OCI-LY7 (cell line): ENCODE results near the gene PLA2G4B. TPM values are rescaled to one million over a fixed set of nuclear protein-coding genes. Genes with fewer than 3 reads are reported as not detected.

Source experiments
- BruUV-seq: library from RNA; stranded (reverse); fragments of 400-500 nt; replicated peaks from 2 replicates; lab custom pipeline; 2021; lab: Mats Ljungman, UMichigan
- CTCF ChIA-PET: fragments of 300-600 bp; sonication (Branson Sonifier 250); formaldehyde crosslinking; loops from one replicate; lab custom pipeline; 2022; ENCODE audit warnings: antibody characterized with exemption; ENCODE audit not compliant: unreplicated experiment; lab: Charles Lee
- POLR2A ChIA-PET: fragments of 300-600 bp; sonication (Branson Sonifier 250); formaldehyde crosslinking; loops from one replicate; lab custom pipeline; 2022; ENCODE audit warnings: antibody characterized with exemption; lab: Charles Lee
- DNase-seq: peaks from one replicate; pipeline ENCODE4 v3.0.0-alpha.2; 2015; ENCODE audit warnings: low spot score
- H2AFZ ChIP-seq: fragments of 200-600 bp; sonication (generic), shearing (Covaris generic); 2 replicates; pipeline ENCODE4 v1.6.1; 2014; ENCODE audit warnings: mild to moderate bottlenecking, antibody characterized with exemption, low read length, moderate library complexity
- H3K27ac ChIP-seq: fragments of 200-600 bp; sonication (generic); 2 replicates; pipeline ENCODE4 v1.5.1; 2014; ENCODE audit warnings: mixed run types, low read depth, mild to moderate bottlenecking, moderate library complexity, low read length, inconsistent platforms; ENCODE audit not compliant: poor library complexity, severe bottlenecking
- H3K36me3 ChIP-seq: fragments of 200-600 bp; sonication (generic); 2 replicates; pipeline ENCODE4 v1.6.1; 2014; ENCODE audit warnings: mild to moderate bottlenecking, antibody characterized with exemption, low read length, moderate library complexity, mixed read lengths; ENCODE audit not compliant: insufficient read depth
- H3K4me1 ChIP-seq: fragments of 200-600 bp; sonication (generic); 2 replicates; pipeline ENCODE4 v1.5.1; 2014; ENCODE audit warnings: mild to moderate bottlenecking, low read length; ENCODE audit not compliant: insufficient read depth, poor library complexity, severe bottlenecking
- H3K4me2 ChIP-seq: fragments of 200-600 bp; sonication (generic); 2 replicates; pipeline ENCODE4 v1.6.1; 2014; ENCODE audit warnings: mild to moderate bottlenecking, low read length
- H3K4me3 ChIP-seq: fragments of 200-600 bp; sonication (generic); 2 replicates; pipeline ENCODE4 v1.5.1; 2014; ENCODE audit warnings: mild to moderate bottlenecking, low read depth, low read length; ENCODE audit not compliant: poor library complexity, severe bottlenecking
- H3K79me2 ChIP-seq: fragments of 200-600 bp; sonication (generic); 2 replicates; pipeline ENCODE4 v1.6.1; 2016; ENCODE audit warnings: low read depth, mild to moderate bottlenecking, low read length, moderate library complexity, mixed read lengths; ENCODE audit not compliant: insufficient read depth
- H3K9me2 ChIP-seq: fragments of 200-600 bp; sonication (generic); 2 replicates; pipeline ENCODE4 v1.6.1; 2016; ENCODE audit warnings: mild to moderate bottlenecking, low read length, mixed read lengths; ENCODE audit not compliant: insufficient read depth
- H3K9me3 ChIP-seq: fragments of 200-600 bp; sonication (generic); 2 replicates; pipeline ENCODE4 v1.6.1; 2014; ENCODE audit warnings: mild to moderate bottlenecking, mixed run types, low read length, mixed read lengths
- H4K20me1 ChIP-seq: fragments of 200-600 bp; sonication (generic); 2 replicates; pipeline ENCODE4 v1.6.1; 2014; ENCODE audit warnings: mild to moderate bottlenecking, antibody characterized with exemption, low read length, moderate library complexity, mixed read lengths; ENCODE audit not compliant: insufficient read depth
- CTCF ChIP-seq: fragments of 200-600 bp; sonication (generic); conservative IDR thresholded peaks from 2 replicates; pipeline ENCODE4 v1.5.1; 2014; ENCODE audit warnings: mild to moderate bottlenecking, antibody characterized with exemption, low read length, moderate library complexity, mixed read lengths
- EZH2phosphoT487 ChIP-seq: fragments of 200-600 bp; sonication (generic); IDR thresholded peaks from 2 replicates; pipeline ENCODE4 v1.6.1; 2018; ENCODE audit warnings: low read depth, borderline replicate concordance, mild to moderate bottlenecking, mixed run types, antibody characterized with exemption, low read length, moderate library complexity, mixed read lengths
- intact Hi-C: fragments of 100-400 bp; cut with micrococcal nuclease; formaldehyde crosslinking; loops from one replicate; pipeline ENCODE4 v1.10.0; 2022; ENCODE audit not compliant: unreplicated experiment
- total RNA-seq, 2 experiments: library from RNA; depleted of rRNA in 1 of 2; stranded (reverse); fragments of >200 nt in 1 of 2; shearing (Covaris generic) in 1 of 2; gene quantifications; 2 replicates each; pipeline ENCODE4 v1.2.3, GENCODE V29; 2014 to 2022

The PLA2G4B gene
- total RNA-seq, 2 experiments from 2014 or later, result 9.5 to 11.1 TPM

GRCh38 chr15:41857316-41857715 is 18.7 kb downstream of the PLA2G4B start:
- no TSS peak for BruUV-seq
- H3K27ac ChIP-seq, result no peak overlapping the region
- H2AFZ ChIP-seq, result no peak overlapping the region
- peaks cover 9% of the 10 kb centered on the region for H3K4me1 ChIP-seq
- intact Hi-C loops, result no loop called here
- H4K20me1 ChIP-seq, result no peaks in the 10 kb centered on the region
- no peaks in the 10 kb centered on the region for H3K79me2 ChIP-seq
- TF ChIP-seq EZH2phosphoT487, result no peak
- TF ChIP-seq CTCF, result no peak
- H3K36me3 ChIP-seq, result no peaks in the 10 kb centered on the region
- ChIA-PET CTCF (no interaction called here), POLR2A (no interaction called here)
- no peak overlapping the region for H3K4me3 ChIP-seq
- DNase-seq, result no peak
- H3K4me2 ChIP-seq, result no peak overlapping the region
- no peaks in the 10 kb centered on the region for H3K9me3 ChIP-seq
- H3K9me2 ChIP-seq, result no peaks in the 10 kb centered on the region

- Histone ChIP-seq H3K4me2 (no peak overlapping the region), H3K9me2 (no peaks in the 10 kb centered on the region), H3K9me3 (no peaks in the 10 kb centered on the region), H3K4me1 (peaks cover 9% of the 10 kb centered on the region), H3K79me2 (no peaks in the 10 kb centered on the region), H3K36me3 (no peaks in the 10 kb centered on the region), H3K27ac (no peak overlapping the region), H4K20me1 (no peaks in the 10 kb centered on the region), H2AFZ (no peak overlapping the region), H3K4me3 (no peak overlapping the region)
- ChIA-PET CTCF (no interaction called here), POLR2A (interaction anchor here (1.1 kb wide), 1 partner anchor 27 kb away, joined by 3 read pairs; no protein-coding TSS in a partner anchor)
- no peak for DNase-seq
- no TSS peak for BruUV-seq
- TF ChIP-seq EZH2phosphoT487 (no peak), CTCF (no peak)
- intact Hi-C loops, result no loop called here
Observed at GRCh38 chr15:41858756-41859155, 20.1 kb downstream of the PLA2G4B start.

- Histone ChIP-seq H4K20me1 (no peaks in the 10 kb centered on the region), H3K4me2 (no peak overlapping the region), H3K9me3 (no peaks in the 10 kb centered on the region), H3K4me3 (no peak overlapping the region), H3K4me1 (peaks cover 9% of the 10 kb centered on the region), H2AFZ (peak overlapping the region; percentile 18; the same call in 1 of the 2 replicates), H3K27ac (no peak overlapping the region), H3K36me3 (no peaks in the 10 kb centered on the region), H3K9me2 (no peaks in the 10 kb centered on the region), H3K79me2 (no peaks in the 10 kb centered on the region)
- ChIA-PET POLR2A (no interaction called here), CTCF (no interaction called here)
- TF ChIP-seq EZH2phosphoT487, result no peak
- peak; percentile 37; the same call in 1 of the 2 replicates for TF ChIP-seq CTCF
- DNase-seq, result peak; percentile 47
- BruUV-seq, result no TSS peak
- intact Hi-C loops, result no loop called here
Observed at GRCh38 chr15:41860049-41860828, 21.6 kb downstream of the PLA2G4B start.
